T1000 (cell line): ENCODE data around the gene ARFIP2.
A peak's percentile ranks its signal among the peaks of the same experiment; 100 is the strongest.

Source experiments
- DNase-seq: peaks from one replicate; lab custom pipeline; 2025; ENCODE audit warnings: mixed read lengths; lab: John Stamatoyannopoulos, UW

Gene ARFIP2

GRCh38 chr11:6443269-6444003, 37.7 kb downstream of the ARFIP2 start:
- no peak for DNase-seq

DNA sequence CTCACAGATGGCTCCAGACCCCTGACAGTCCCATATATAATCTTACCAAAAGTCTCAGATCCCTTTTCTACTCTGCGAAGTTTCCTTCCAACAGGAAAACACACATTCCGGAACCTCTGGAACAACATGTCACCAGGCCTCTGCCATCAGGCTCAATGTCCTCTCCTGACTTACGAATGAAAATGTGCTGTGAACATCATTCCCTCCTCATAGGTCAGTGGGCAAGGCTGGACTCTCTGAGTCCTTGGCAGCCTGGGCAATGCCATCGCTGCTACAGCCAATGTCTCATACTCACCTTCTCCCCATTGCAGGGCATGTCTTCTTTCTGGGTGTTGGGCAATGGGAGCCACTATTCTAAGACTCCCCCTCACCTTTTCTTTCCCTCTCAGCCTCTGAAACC, 38.7 kb downstream of the ARFIP2 start:
- DNase-seq, result no peak

DNA sequence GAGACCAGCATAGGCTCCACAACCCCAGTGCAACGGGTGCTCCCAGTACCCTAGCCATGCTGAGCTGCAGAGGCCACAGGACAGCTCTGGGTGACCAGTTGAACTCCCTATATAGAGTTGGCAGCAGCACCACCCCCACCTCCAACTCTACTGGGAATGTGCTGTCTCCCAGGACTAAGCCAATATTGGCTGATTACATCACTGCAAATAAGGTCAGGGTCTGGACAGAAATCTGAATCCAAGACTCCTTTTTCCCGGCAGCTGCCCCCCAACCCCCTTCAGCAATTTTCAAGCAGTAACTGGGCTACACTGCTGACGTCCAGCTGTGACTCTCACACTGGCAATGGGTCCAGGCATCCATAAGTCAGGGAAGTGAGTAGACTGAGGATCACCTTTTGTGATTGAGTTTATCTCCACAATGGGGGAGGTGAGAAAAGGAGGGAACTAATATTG, 40.2 kb downstream of the ARFIP2 start, which contains the start of gene HPX:
HPX (minus strand) TSS at position 82 of the 453 bp plus-strand sequence; CDS start at position 58, 24 bp downstream.
- DNase-seq, result no peak

GRCh38 chr11:6438979-6439571, 42.1 kb downstream of the ARFIP2 start:
- DNase-seq, result no peak

- DNase-seq, result no peak
Measured at GRCh38 chr11:6437993-6438392, 43.1 kb downstream of the ARFIP2 start.

DNA sequence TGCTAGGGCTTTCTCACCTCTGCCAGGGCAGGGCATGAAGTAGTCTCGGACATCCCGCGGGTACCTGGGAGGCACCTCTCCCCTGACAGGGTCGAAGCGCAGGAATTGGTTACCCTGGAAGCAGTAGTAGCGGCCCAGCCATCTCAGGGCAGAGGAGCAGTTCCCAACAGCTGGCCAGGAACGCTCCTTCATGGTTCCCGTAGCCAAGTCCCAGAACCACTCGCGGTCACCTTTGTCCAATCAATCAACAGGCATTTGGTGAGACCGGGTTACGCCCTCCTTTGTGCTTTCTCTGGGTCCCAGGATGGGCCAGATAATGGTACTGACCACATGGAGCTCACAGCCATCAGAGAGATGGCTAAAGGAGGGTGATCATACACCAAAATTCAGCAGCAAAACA, 43.7 kb downstream of the ARFIP2 start:
- DNase-seq, result no peak

GRCh38 chr11:6433998-6434660, 47.0 kb downstream of the ARFIP2 start:
- DNase-seq, result no peak

DNA sequence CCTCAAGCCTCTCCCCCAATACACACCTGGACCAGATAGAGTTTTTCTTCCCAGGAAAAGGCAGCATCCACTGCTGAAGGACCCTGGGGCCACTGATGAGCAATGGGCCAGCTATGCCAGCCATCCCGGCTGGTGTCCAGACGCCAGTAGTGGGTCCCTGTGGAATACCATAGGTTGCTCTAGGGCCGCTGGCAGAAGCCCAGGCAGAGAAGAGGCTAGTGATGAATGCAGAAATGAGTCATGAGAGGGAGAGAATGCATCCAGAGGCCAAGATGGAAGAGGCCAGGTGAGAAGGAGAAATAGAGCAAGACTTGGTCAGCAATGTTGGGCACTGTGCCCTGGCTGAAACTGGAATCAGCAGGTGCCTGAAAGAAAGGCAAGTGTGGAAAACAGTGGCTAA, 49.3 kb downstream of the ARFIP2 start:
- DNase-seq, result peak; percentile 84

DNA sequence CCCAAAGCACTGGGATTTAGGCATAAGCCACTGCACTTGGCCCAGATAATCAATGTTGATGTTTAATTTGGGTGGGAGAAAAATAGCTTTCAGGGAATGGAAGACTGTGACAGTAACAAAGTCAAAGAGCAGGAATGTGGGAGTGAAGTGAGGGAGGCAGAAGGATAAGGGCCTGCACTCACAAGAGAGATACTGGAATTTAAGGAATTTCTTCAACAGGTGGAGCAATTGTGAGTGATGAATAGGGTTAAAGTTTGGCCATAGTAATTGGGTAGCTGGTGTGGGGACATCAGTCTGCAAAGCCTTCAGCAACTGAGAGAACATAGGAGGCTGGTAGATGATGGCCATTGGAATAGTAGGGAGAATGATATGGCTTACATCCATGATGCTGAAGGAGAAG, 53.6 kb downstream of the ARFIP2 start:
- DNase-seq, result no peak
